Mucosa of descending colon (tissue), 3 donors: Measurements from ENCODE around the gene MYO10. TPM values are rescaled to one million over a fixed set of nuclear protein-coding genes. Genes with fewer than 3 reads are reported as not detected.
A peak's percentile ranks its signal among the peaks of the same experiment; 100 is the strongest.

ENCODE experiments used
- ATAC-seq: fragments of 200-7000 bp; cut with Tn5 transposase; one replicate; pipeline ENCODE4 v1.9.1; 2020; ENCODE audit warnings: mild to moderate bottlenecking, moderate library complexity
- DNase-seq, 3 donors: peaks; one replicate each; pipeline ENCODE4 v3.0.0-alpha.2; 2020
- H3K36me3 ChIP-seq: fragments of 200-600 bp; one replicate; pipeline ENCODE4 v1.8.0; 2021; ENCODE audit warnings: low read depth, mild to moderate bottlenecking
- H3K4me1 ChIP-seq: fragments of 200-600 bp; one replicate; pipeline ENCODE4 v1.8.0; 2021; ENCODE audit warnings: low read depth, mild to moderate bottlenecking
- H3K4me3 ChIP-seq: fragments of 200-600 bp; one replicate; pipeline ENCODE4 v1.8.0; 2021; ENCODE audit warnings: mild to moderate bottlenecking
- H3K9me3 ChIP-seq: fragments of 200-600 bp; one replicate; pipeline ENCODE4 v1.8.0; 2021; ENCODE audit warnings: mild to moderate bottlenecking
- intact Hi-C, 2 donors: fragments of 100-400 bp; cut with DNase I in 1 of 2; cut with micrococcal nuclease in 1 of 2; formaldehyde crosslinking; loops; one replicate each; pipeline versions ENCODE4 v1.11.0 to v1.11.1; 2022; cut with DNase I, micrococcal nuclease
- total RNA-seq, 3 donors: library from RNA; stranded (reverse); fragmentation: NEBNext Ultra II Directional in 2 of 3; extraction: Animal tissue kit (Norgen Biotek cat#: 25700) in 2 of 3; gene quantifications; one replicate each; pipeline versions ENCODE4 v1.2.1 to v1.2.4, GENCODE V29; 2021 to 2023
- TF ChIP-seq, protein P1 (sequence below): fragments of 200-600 bp; IDR thresholded peaks from one replicate; pipeline ENCODE4 v1.8.0; 2022; ENCODE audit warnings: antibody characterized with exemption, mild to moderate bottlenecking
- donor health status: DM: no; HTN: no; CAD: no; lungs with moderate emphysema.
- donor health status: DM: no; HTN: no; CAD: no.
- donor health status: DM: no; HTN: yes; CAD: no.

The MYO10 gene
- total RNA-seq, 3 donors from 2014 or later = 29.4 to 87.8 (median 61.3) TPM

DNA sequence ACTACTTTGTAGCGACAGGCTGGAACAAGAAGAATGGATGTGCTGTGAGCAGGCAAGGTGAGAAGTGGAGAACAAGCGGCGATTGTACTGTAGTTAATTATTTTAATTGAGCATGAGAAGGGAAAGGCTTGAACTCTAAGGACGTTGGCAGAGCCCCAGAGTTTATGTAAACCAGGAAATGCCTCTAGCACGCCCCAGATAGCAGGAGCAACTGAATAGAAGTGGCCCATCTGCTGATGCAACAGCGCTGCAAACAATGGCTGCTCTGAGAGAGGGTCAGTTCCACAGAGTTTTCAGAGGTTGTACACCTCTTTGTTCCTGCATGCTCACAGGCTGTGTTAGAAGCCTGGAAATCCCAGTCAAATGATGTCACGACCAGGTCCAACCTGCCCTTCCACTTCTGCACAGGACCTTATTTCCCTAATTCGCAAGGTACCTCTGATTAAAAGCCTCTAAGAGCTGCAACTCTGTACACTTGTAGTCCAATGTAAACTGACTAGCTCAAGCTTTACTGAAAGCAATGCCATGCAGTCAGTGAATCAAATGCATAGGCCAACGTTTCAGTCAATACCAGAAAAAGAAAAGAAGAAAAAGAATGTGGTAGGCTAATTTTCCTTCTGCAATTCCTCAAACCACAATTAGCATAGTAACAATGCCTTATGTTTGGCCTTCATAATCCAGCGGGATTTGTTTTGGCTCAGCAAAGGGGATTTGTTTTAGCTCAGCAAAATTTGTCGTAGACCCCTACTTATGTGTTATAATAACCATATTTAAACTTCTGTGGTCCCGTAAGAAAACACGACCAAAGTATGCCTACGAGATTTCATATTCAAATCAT lies 199.7 kb downstream of the MYO10 start:
- intact Hi-C loops = no loop called here
- TF ChIP-seq, protein P1, sequence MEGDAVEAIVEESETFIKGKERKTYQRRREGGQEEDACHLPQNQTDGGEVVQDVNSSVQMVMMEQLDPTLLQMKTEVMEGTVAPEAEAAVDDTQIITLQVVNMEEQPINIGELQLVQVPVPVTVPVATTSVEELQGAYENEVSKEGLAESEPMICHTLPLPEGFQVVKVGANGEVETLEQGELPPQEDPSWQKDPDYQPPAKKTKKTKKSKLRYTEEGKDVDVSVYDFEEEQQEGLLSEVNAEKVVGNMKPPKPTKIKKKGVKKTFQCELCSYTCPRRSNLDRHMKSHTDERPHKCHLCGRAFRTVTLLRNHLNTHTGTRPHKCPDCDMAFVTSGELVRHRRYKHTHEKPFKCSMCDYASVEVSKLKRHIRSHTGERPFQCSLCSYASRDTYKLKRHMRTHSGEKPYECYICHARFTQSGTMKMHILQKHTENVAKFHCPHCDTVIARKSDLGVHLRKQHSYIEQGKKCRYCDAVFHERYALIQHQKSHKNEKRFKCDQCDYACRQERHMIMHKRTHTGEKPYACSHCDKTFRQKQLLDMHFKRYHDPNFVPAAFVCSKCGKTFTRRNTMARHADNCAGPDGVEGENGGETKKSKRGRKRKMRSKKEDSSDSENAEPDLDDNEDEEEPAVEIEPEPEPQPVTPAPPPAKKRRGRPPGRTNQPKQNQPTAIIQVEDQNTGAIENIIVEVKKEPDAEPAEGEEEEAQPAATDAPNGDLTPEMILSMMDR = no peak
- ATAC-seq (peak; percentile 81), DNase-seq (peak in 2 of 3 donors; percentile 49 to 82)
- no peaks in the 10 kb centered on the region for H3K4me1 ChIP-seq
- H3K36me3 ChIP-seq = no peaks in the 10 kb centered on the region
- no peak overlapping the region for H3K4me3 ChIP-seq
- H3K9me3 ChIP-seq = no peaks in the 10 kb centered on the region

DNA sequence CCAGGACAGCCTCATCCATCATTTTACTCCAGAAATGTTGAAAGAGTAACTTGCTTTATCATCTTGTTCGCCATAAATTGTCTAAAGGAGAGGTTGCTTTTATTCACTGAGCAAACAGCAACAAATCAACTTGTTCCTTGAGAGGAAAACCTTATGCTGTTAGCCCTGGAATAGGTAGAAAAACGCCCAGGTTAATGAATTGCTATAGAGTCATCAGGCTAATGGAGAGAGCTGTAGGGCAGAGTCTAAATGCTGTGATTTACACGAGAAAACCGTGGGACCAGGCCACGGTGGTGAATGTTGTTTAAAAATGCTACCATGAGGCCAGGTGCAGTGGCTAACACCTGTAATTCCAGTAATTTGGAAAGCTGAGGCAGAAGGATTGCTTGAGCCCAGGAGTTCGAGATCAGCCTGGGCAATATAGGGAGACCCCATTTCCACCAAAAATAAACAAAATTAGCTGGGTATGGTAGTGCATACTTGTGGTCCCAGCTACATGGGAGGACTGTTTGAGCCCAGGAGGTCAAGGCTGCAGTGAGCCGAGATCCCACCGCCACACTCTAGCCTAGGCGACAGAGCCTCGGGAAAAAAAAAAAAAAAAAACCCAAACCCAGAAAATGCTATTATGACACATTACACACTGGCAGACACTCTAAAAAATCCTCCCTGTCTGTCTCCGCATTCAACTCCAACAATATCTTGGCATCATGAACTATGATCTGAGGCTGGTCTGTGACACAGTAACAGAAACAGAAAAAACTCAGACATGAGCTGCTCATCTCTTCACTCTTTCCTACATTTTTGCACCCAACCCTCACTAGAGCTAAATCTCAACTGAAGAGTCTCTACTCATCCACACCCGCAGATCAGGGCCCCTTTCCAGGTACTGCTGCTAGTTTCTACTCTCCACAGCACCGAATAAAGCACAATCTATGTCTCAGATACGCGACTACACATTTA lies 200.7 kb downstream of the MYO10 start:
- ATAC-seq (peak; percentile 69), DNase-seq (peak in 1 of 3 donors; percentile 20)
- TF ChIP-seq, protein P1 = no peak
- Histone ChIP-seq H3K4me3 (no peak overlapping the region), H3K36me3 (no peaks in the 10 kb centered on the region), H3K4me1 (no peaks in the 10 kb centered on the region), H3K9me3 (no peaks in the 10 kb centered on the region)
- intact Hi-C loops = no loop called here

DNA sequence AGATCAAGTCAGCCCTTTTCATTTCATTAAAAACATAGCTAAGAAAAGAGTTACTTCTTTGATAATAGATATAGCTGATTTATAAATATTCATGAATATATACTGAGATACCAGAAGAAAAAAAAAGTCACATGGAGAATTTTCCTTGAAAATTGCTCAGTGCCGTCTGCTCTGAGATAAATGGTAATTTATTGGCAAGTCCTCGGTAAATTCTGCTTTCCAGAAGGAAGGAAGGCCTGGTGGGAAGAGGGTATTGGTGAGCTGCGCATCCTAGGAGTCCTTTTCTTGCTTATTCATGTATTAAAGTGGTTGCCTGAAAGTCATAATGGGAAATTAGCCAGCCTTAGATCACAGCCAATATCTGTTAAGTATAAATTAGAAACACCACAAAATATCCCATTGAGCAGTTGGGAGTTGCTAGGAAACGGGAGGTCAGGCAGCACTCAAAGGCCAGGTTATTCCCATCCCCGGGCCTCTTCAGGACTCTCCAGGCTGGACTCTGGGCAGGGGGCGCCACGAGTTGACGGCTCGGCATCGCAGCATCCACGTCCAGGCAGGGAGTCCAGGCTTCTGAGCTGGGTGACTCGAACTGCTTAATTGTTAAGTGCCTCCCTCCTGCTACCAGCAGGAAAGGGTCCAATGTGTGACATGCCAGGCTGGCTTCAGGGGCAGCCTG lies 202.6 kb downstream of the MYO10 start:
- Histone ChIP-seq H3K4me1 (no peaks in the 10 kb centered on the region), H3K36me3 (no peaks in the 10 kb centered on the region), H3K4me3 (no peak overlapping the region), H3K9me3 (no peaks in the 10 kb centered on the region)
- DNase-seq (no peak), ATAC-seq (no peak)
- intact Hi-C loops = no loop called here
- TF ChIP-seq, protein P1 = no peak

DNA sequence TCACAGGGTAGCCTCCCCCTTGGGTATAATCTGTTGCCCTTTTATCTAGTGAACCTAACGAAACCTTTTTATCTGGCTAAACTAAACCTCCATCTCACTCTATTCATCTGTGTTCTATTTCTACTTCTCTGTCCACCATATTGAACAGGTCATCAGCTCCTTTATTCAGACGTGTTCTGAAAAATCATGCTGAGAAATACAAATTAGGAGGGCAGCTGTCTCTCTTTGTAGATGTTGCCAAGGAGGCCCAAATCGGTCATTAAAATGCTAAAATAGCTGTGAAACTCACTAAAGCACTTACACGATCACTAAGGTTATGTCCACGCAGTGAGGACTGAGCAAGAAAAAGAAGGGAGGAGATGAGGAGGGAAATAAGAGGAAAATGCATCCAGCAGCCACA lies 203.7 kb downstream of the MYO10 start:
- no peaks in the 10 kb centered on the region for H3K9me3 ChIP-seq
- DNase-seq (no peak), ATAC-seq (no peak)
- TF ChIP-seq, protein P1 = no peak
- H3K36me3 ChIP-seq = no peaks in the 10 kb centered on the region
- peaks cover 9% of the 10 kb centered on the region for H3K4me1 ChIP-seq
- intact Hi-C loops = no loop called here
- no peak overlapping the region for H3K4me3 ChIP-seq

DNA sequence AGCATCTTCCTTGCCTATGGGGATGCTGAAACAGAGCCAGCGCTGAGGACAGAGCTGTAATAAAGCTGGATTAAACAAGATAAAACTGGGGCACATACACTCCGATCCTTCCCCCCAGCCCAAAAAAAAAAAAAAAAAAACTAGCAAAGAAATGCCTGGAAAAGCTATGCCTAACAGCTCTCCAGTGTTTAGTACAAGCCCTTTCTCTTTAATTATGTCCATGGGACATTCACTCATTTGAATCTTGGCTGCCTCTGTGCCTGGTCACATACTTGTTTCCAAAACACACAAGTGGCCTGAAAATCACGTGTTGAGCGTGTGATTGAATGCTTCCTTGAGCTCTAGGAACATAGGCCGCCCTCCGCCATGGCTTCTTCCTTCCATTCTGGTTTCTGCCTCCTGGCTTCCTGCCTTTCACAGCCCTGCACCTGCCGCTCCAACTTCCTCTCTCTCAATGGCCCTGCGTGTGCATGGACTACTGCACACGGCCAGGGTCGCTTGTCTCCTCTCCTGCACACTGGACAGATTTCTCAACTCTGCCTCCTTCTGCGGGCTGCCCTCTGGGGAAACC lies 208.2 kb downstream of the MYO10 start:
- TF ChIP-seq, protein P1 = no peak
- intact Hi-C loops = no loop called here
- DNase-seq = peak; percentile 48 to 69 (median 62)

More for the DNA sequence above, 208.2 kb downstream of the MYO10 start:
- ATAC-seq = peak; percentile 80
- no peaks in the 10 kb centered on the region for H3K9me3 ChIP-seq
- H3K36me3 ChIP-seq = no peaks in the 10 kb centered on the region
- H3K4me3 ChIP-seq = no peak overlapping the region
- H3K4me1 ChIP-seq = peaks cover 14% of the 10 kb centered on the region
